Stimulated activated CD8-positive, alpha-beta memory T cell treated with anti-CD3 and anti-CD28 coated beads, Interleukin-7, amount 100 ng/mL, for 48 hours (primary cell): ENCODE measurements around the gene SYCE1.
"Not testable (repeated sequence)": the region's sequence is repeated elsewhere in the genome, so short reads cannot be mapped to it uniquely, and the experiment has no call there.

Experiments used
- DNase-seq, 2 donors: peaks; one replicate each; pipeline ENCODE4 v3.0.0-alpha.2; 2020; ENCODE audit warnings: low read depth in 1 of 2; ENCODE audit errors: extremely low read depth in 1 of 2

The SYCE1 gene

GRCh38 chr10:133565441-133566294 is at the start of gene SYCE1:
TSS of gene SYCE1 (minus strand) at chr10:133565583. CDS start at chr10:133565529, 54 bp downstream.
- DNase-seq: no peak

DNA sequence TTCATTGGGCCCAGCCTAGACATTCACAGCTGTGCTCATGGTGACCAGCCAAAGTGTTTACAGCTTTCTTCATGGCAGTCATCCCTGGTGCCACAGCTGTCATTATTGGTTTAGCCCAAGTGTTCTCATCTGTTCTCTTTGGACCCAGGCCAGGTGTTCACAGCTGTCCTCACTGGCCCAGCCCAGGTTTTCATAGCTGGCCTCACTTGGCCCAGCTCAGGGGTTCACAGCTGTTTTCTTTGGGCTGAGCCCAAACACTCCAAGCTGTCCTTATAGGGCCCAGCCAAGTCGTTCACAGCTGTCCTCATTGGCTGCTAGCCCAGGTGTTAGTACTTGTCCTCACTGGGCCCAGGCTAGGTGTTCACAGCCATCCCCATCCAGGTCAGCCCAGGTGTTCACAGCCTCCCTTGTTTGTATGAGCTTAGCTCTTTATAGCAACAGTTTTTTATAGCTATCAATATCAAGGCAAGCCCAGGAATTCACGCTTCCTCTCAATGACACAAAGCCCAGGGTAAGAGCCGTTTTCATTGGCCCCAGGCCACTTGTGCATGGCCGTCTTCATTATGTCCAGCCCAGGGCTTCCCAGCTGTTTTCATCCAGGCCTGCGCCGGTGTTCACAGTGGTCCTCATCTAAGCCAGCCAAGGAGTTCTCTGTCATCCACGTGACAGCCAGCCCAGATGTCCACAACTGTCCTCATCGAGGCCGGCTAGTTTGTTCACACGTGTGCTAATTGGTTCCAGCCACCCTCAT is 49.6 kb upstream of the SYCE1 start:
- DNase-seq: no peak

- no peak for DNase-seq
These were observed 48.3 kb upstream of the SYCE1 start for GRCh38 chr10:133613699-133614098.

GRCh38 chr10:133611079-133611478 is 45.7 kb upstream of the SYCE1 start:
- no peak for DNase-seq

- no peak for DNase-seq
These were observed 43.5 kb upstream of the SYCE1 start for GRCh38 chr10:133608855-133609254.

DNA sequence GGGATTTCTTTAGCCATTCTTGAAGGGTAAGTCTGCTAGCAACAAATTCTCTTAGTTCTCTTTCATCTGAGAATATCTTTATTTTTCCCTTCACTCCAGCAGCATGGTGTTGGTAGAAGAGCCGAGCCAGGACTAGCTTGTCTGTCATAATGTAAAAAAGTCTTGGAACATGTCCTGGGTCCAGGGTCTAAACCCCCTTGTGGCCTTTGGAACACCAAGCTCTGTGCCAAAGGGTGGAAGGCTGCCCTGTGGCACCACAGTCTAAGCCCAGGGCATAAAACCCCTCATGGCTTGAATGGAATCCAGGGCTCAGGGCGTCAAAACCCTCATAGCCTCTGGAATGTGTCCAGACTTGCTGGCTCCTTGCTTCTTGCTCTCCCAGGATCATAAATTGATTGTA is 38.1 kb upstream of the SYCE1 start:
- DNase-seq: not testable (repeated sequence)

GRCh38 chr10:133600657-133601056 is 35.3 kb upstream of the SYCE1 start:
- no peak for DNase-seq

GRCh38 chr10:133599869-133600268 is 34.5 kb upstream of the SYCE1 start:
- DNase-seq: not testable (repeated sequence)

GRCh38 chr10:133592716-133593115 is 27.3 kb upstream of the SYCE1 start:
- DNase-seq: no peak

- DNase-seq: no peak
These were observed 25.6 kb upstream of the SYCE1 start for GRCh38 chr10:133590970-133591359.

DNA sequence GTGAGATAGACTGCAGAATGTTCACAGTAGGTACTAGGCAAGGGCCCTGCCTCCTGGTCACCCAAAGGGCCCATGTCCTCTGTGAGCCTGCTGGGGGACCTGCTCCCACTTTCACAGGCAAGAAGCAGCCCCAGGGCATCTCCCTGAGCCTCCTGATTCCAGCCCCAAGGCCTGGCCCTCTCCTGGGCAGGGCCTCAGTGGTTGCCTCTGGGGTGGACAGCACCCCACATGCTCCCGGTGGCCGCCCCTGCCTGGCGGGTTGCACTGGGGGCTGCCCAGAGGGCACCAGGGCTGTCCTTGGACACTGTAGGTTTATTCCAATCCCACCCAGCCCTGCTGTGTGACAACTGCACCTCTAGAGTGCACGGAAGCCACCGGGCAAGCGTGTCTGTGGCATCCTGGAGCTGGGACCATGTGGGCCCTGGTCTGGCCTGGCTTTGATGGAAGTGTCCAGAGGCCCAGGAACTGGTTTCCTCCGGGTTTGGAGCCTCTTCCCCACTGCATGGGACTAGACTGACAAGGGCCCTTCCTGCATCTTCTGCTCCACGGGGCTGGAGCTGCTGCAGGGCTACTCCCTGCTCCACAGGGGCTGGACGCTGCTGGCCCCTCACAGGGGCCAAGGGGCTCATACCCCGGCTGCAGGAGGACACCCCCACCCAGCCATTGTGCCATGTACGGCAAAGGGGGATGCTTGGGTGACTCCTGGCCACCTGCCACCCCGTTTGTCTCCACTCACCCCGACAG is 25.0 kb upstream of the SYCE1 start:
- no peak for DNase-seq

- DNase-seq: not testable (repeated sequence)
These were observed 11.7 kb upstream of the SYCE1 start for GRCh38 chr10:133577037-133577436.

DNA sequence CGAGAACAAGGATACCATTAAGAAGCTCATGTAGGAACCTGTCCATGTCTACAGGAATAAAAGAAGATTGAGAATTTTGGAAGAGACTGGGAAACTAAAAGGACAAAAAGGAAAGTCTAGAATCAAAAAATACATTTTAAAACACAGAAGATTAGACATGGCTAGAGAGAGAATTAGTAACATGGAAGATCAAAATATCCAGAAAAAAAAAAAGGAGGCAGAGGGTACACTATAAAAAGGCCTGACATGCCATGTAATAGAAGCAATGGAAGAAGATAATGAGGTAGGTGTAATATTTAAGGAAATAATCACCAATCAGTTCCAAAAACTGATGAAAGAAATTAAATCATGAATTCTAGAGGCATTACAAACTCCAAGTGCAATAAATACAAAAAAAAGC is 8.1 kb upstream of the SYCE1 start:
- DNase-seq: not testable (repeated sequence)

DNA sequence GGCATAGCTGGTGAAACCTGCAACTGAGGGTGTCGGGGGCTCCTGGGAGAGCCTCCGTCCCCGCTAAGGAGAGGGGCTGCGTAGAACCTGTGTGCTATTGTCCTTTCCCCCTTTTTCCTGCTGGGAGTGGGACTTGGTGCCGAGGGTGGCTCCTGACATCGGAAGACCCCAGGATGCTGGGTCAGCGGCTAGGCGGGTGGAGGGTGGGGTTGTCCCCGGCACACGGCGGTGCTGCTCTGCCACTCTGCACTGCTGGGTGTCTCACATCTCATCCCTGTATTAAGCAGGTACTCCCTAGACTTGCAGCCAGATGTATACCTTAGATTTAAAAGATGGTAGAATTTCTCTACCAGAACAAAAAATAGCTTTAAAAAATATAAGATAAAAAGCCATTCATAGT is 6.7 kb upstream of the SYCE1 start:
- DNase-seq: not testable (repeated sequence)

DNA sequence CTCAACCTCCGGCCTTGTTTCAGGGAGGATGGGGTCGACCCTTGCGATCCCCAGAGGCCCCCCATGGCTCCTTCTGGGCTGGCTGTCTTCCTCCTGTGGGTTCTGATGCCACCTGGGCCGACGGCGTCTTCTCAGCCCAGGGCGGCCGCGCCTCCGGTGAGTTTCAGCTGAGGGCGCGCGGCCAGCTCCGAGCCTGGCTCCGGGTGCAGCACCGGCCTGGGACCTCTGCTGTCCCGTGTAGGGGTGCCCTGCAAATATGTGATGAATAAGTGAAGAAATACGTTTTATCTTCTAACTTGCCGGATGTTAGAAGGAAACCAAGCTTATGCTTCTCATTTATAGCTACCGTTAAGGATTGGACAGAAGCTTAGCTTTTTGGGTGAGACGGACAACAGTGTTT is 4.4 kb upstream of the SYCE1 start:
- DNase-seq: not testable (repeated sequence)

GRCh38 chr10:133568831-133569527 is 3.6 kb upstream of the SYCE1 start:
- not testable (repeated sequence) for DNase-seq

DNA sequence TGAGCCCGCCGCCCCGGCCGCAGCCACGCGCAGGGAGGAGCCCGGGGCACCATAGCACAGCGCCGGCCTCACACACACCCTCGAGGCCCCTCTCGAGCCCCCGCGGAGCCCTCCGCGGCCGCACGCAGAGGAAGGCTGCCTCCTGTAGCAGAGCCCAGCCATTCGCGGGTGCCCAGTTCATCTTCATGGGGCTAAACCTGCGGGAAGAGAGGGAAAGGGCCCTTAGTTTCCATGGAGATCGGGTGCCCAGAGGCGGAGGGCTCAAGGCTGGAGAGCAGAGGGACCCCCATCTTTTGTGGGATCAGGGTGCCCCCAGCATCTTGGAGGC is 2.9 kb upstream of the SYCE1 start:
- no peak for DNase-seq

DNA sequence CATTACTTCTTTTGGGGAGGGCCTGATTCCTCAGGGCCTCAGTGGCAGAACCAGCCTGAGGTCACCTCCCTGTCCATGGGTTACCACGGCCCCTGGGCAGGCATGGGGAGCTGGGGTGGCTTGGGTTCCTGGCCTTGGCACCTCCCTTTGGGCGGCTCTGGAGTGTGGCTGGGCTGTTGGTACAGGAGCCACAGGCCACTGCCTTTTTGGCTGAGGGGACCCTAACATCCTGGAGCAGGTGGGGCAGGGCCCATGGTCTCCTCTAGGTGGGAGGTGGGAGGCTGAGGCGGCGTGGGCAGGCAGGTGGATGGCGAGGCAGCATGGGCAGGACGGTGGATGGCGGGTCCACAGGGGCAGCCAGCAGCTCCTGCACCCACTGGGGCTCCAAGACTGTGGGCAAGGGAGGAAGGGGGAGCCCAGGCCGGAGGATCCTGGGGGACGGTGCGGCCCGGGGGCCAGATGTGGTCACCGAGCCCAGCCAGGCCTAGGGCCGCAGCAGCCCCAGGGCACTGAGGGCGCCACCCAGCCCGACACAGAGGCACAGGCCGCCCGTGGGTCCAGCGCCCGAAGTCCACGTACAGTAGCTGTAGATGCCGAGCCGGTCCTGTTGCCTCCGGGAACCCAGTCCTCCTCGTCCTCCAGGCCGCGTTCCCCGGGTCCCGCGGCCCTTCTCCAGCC is 2.4 kb upstream of the SYCE1 start:
- DNase-seq: no peak

DNA sequence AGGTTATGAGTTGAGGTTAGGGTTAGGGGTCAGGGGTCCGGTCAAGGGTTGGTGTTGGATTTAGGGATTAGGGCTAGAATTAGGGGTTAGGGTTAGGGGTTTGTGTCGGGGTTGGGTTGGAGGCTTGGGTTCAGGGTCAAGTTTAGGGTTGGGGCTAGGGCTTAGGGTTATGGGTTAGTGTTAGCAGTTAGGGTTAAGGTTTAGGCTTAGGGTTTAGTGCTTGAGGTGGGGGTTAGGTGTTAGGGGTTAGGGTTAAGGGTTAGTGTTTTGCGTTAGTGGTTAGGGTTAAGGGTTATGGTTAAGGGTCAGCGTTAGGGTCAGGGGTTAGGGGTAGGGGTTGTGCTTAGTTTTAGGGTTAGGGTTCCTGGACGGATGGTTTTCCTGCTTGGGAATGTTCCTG is 1.7 kb upstream of the SYCE1 start:
- DNase-seq: no peak

DNA sequence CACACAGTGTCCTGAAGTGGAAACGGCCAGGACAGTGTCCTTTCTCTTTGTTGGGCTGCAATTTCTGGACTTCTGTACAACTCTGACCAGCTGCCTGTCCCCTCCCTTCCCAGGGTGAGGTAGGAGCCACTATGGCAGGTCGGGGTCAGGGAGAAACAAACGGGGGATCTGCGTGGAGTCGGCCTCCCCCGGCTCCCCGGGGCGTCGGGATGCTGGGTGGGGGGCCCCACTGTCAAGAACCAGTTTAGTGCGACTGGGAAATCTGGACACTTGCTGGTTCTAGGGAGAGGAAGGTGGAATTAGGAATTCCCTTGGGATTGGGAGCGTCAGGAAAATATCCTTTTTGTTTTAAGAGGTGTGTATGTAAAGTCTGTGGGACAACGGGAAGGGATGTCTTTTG is 567 bp downstream of the SYCE1 start:
- DNase-seq: no peak
